Measurements from ENCODE around the gene RIPOR2.

DNA sequence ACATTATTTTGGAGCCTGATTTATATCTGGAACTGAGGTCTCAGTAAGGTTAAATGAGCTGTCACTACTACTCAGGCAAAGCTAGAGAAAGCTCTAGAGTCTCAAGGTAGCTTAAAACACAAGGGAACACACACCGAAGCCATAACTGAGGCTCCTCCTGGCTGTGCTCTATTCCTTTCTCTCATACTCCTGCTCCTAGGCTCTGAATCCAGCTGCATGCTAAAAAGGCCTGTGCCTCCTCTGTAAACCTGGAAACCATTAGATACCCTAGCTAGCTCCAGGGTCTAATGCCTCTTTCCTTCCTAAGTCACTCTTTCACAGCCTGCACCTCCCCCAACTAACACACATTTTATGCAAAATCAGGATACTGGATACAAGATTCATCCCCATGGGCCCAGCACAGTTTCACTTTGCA is 17.1 kb downstream of the RIPOR2 start:
- no peak for TF ChIP-seq GATA2 (IDR thresholded peaks at IDR 0.05; ENCODE audit: low read depth, low read length)
- no peak for TF ChIP-seq GATA3 (IDR thresholded peaks at IDR 0.05; ENCODE audit: low read depth, low read length)

Data from SH-SY5Y (cell line).